Immature natural killer cell (primary cell): ENCODE measurements around the gene RPS28. TPM values are rescaled to one million over a fixed set of nuclear protein-coding genes. Genes with fewer than 3 reads are reported as not detected.
"Not testable (repeated sequence)": the region's sequence is repeated elsewhere in the genome, so short reads cannot be mapped to it uniquely, and the experiment has no call there.

Experiments
- DNase-seq, 3 donors: peaks; one replicate each; pipeline ENCODE4 v3.0.0; 2022; ENCODE audit warnings: mixed read lengths in 1 of 3
- H3K27ac Mint-ChIP-seq, 6 donors: one replicate each; pipeline ENCODE4 v1.8.0; 2020; ENCODE audit warnings: mixed read lengths in 6 of 6, mild to moderate bottlenecking in 5 of 6, inconsistent platforms in 4 of 6, moderate library complexity in 3 of 6
- H3K27me3 Mint-ChIP-seq, 3 donors: one replicate each; pipeline ENCODE4 v1.8.0; 2020 to 2021; ENCODE audit warnings: low read depth in 3 of 3, mild to moderate bottlenecking in 3 of 3, mixed read lengths in 3 of 3, moderate library complexity in 3 of 3, inconsistent platforms in 1 of 3
- H3K36me3 Mint-ChIP-seq, 3 donors: one replicate each; pipeline ENCODE4 v1.8.0; 2020; ENCODE audit warnings: mixed read lengths in 3 of 3, inconsistent platforms in 2 of 3, mild to moderate bottlenecking in 2 of 3
- H3K4me1 Mint-ChIP-seq, 2 donors: one replicate each; pipeline ENCODE4 v1.8.0; 2020; ENCODE audit warnings: inconsistent platforms in 2 of 2, mild to moderate bottlenecking in 2 of 2, mixed read lengths in 2 of 2, moderate library complexity in 1 of 2
- H3K4me3 Mint-ChIP-seq, 5 donors: one replicate each; pipeline ENCODE4 v1.8.0; 2020; ENCODE audit warnings: mild to moderate bottlenecking in 5 of 5, mixed read lengths in 5 of 5, inconsistent platforms in 3 of 5, moderate library complexity in 3 of 5
- H3K9me3 Mint-ChIP-seq, 6 donors: one replicate each; pipeline ENCODE4 v1.8.0; 2020; ENCODE audit warnings: mild to moderate bottlenecking in 6 of 6, mixed read lengths in 6 of 6, inconsistent platforms in 4 of 6, moderate library complexity in 3 of 6
- polyA plus RNA-seq, 3 donors: library from polyadenylated mRNA; unstranded; fragments of 300-500 nt; fragmentation: Illumina TruSeq; gene quantifications; one replicate each; pipeline ENCODE4 v1.2.3, GENCODE V29; 2021

RPS28 gene
- polyA plus RNA-seq, 3 donors from 2014 or later, result 690 to 1,852 (median 1,290) TPM

- DNase-seq, result no peak
- Mint-ChIP-seq H3K4me3 (no peak overlapping the region), H3K9me3 (no peaks in the 10 kb centered on the region), H3K27me3 (peaks cover 0 to 8% (median 6%) of the 10 kb centered on the region in 3 donors), H3K4me1 (peaks cover 38 to 39% of the 10 kb centered on the region in 2 donors), H3K27ac (no peak overlapping the region), H3K36me3 (peaks cover 0 to 10% (median 0%) of the 10 kb centered on the region in 3 donors)
Observed at GRCh38 chr19:8310342-8311055, 10.8 kb upstream of the RPS28 start.

GRCh38 chr19:8311461-8312260 is 9.6 kb upstream of the RPS28 start:
- Mint-ChIP-seq H3K4me1 (peaks cover 26 to 29% of the 10 kb centered on the region in 2 donors), H3K9me3 (no peaks in the 10 kb centered on the region), H3K36me3 (peaks cover 0 to 12% (median 0%) of the 10 kb centered on the region in 3 donors), H3K27ac (peak overlapping the region in 1 of 6 donors; percentile 28), H3K27me3 (peaks cover 0 to 8% (median 6%) of the 10 kb centered on the region in 3 donors), H3K4me3 (no peak overlapping the region)
- no peak for DNase-seq

GRCh38 chr19:8314981-8315640 is 6.2 kb upstream of the RPS28 start:
- not testable (repeated sequence) for DNase-seq, H3K4me1 Mint-ChIP-seq, H3K36me3 Mint-ChIP-seq, H3K4me3 Mint-ChIP-seq, H3K27me3 Mint-ChIP-seq, H3K9me3 Mint-ChIP-seq
- peak overlapping the region in 1 of 6 donors; percentile 34 for H3K27ac Mint-ChIP-seq

- no peaks in the 10 kb centered on the region for H3K9me3 Mint-ChIP-seq
- no peak for DNase-seq
- H3K27me3 Mint-ChIP-seq, result peaks cover 3 to 5% (median 4%) of the 10 kb centered on the region in 3 donors
- H3K4me1 Mint-ChIP-seq, result peaks cover 15 to 21% of the 10 kb centered on the region in 2 donors
- H3K27ac Mint-ChIP-seq, result no peak overlapping the region
- H3K4me3 Mint-ChIP-seq, result no peak overlapping the region
- H3K36me3 Mint-ChIP-seq, result peaks cover 0 to 6% (median 0%) of the 10 kb centered on the region in 3 donors
Observed at GRCh38 chr19:8316351-8317125, 4.8 kb upstream of the RPS28 start.

GRCh38 chr19:8318835-8319234 is 2.5 kb upstream of the RPS28 start:
- H3K27me3 Mint-ChIP-seq, H3K36me3 Mint-ChIP-seq, DNase-seq, H3K9me3 Mint-ChIP-seq: not testable (repeated sequence)
- Mint-ChIP-seq H3K4me3 (peak overlapping the region in 2 of 5 donors; percentile 12 to 25), H3K27ac (peak overlapping the region in 1 of 6 donors; percentile 31), H3K4me1 (peaks cover 33 to 37% of the 10 kb centered on the region in 2 donors)

- H3K4me1 Mint-ChIP-seq, result peaks cover 35 to 37% of the 10 kb centered on the region in 2 donors
- peak overlapping the region; percentile 92 to 99 (median 97) for H3K4me3 Mint-ChIP-seq
- peaks cover 3 to 7% (median 4%) of the 10 kb centered on the region in 3 donors for H3K27me3 Mint-ChIP-seq
- H3K27ac Mint-ChIP-seq, result peak overlapping the region; percentile 98 to 99 (median 98)
- peaks cover 0 to 6% (median 0%) of the 10 kb centered on the region in 3 donors for H3K36me3 Mint-ChIP-seq
- no peak for DNase-seq
- no peaks in the 10 kb centered on the region for H3K9me3 Mint-ChIP-seq
Observed at GRCh38 chr19:8319807-8320520, 1.3 kb upstream of the RPS28 start.

GRCh38 chr19:8320564-8321066 is 681 bp upstream of the RPS28 start:
- no peak for DNase-seq
- H3K4me1 Mint-ChIP-seq, result peaks cover 35 to 37% of the 10 kb centered on the region in 2 donors
- peak overlapping the region; percentile 92 to 99 (median 97) for H3K4me3 Mint-ChIP-seq
- peaks cover 3 to 7% (median 4%) of the 10 kb centered on the region in 3 donors for H3K27me3 Mint-ChIP-seq
- H3K9me3 Mint-ChIP-seq, result no peaks in the 10 kb centered on the region
- peak overlapping the region; percentile 98 to 99 (median 98) for H3K27ac Mint-ChIP-seq
- H3K36me3 Mint-ChIP-seq, result peaks cover 0 to 1% (median 0%) of the 10 kb centered on the region in 3 donors

- Mint-ChIP-seq H3K36me3 (no peaks in the 10 kb centered on the region), H3K4me1 (peaks cover 35 to 37% of the 10 kb centered on the region in 2 donors), H3K27ac (peak overlapping the region; percentile 98 to 99 (median 98)), H3K9me3 (no peaks in the 10 kb centered on the region), H3K27me3 (peaks cover 1 to 9% (median 4%) of the 10 kb centered on the region in 3 donors), H3K4me3 (peak overlapping the region; percentile 92 to 99 (median 97))
- no peak for DNase-seq
Observed at GRCh38 chr19:8321986-8322637, 816 bp downstream of the RPS28 start.

GRCh38 chr19:8322638-8322997 is 1.3 kb downstream of the RPS28 start:
- H3K4me1 Mint-ChIP-seq, result peaks cover 35 to 37% of the 10 kb centered on the region in 2 donors
- H3K4me3 Mint-ChIP-seq, result peak overlapping the region; percentile 92 to 99 (median 97)
- H3K9me3 Mint-ChIP-seq, result no peaks in the 10 kb centered on the region
- peaks cover 1 to 9% (median 4%) of the 10 kb centered on the region in 3 donors for H3K27me3 Mint-ChIP-seq
- peak overlapping the region in 3 of 6 donors; percentile 98 to 99 (median 98) for H3K27ac Mint-ChIP-seq
- DNase-seq, result no peak
- no peaks in the 10 kb centered on the region for H3K36me3 Mint-ChIP-seq

GRCh38 chr19:8323781-8324185 is 2.5 kb downstream of the RPS28 start:
- H3K4me3 Mint-ChIP-seq, result peak overlapping the region in 1 of 5 donors; percentile 4
- no peak for DNase-seq
- H3K27ac Mint-ChIP-seq, result peak overlapping the region in 1 of 6 donors; percentile 45
- no peaks in the 10 kb centered on the region for H3K9me3 Mint-ChIP-seq
- H3K27me3 Mint-ChIP-seq, result peaks cover 1 to 10% (median 4%) of the 10 kb centered on the region in 3 donors
- H3K36me3 Mint-ChIP-seq, result no peaks in the 10 kb centered on the region
- H3K4me1 Mint-ChIP-seq, result peaks cover 35 to 37% of the 10 kb centered on the region in 2 donors

GRCh38 chr19:8324186-8325050 is 3.1 kb downstream of the RPS28 start:
- Mint-ChIP-seq H3K36me3 (no peaks in the 10 kb centered on the region), H3K4me1 (peaks cover 35% of the 10 kb centered on the region in 2 donors), H3K4me3 (no peak overlapping the region)

More at GRCh38 chr19:8324186-8325050, 3.1 kb downstream of the RPS28 start:
- Mint-ChIP-seq H3K27ac (peak overlapping the region in 1 of 6 donors; percentile 45), H3K27me3 (peaks cover 1 to 10% (median 4%) of the 10 kb centered on the region in 3 donors), H3K9me3 (no peaks in the 10 kb centered on the region)
- DNase-seq, result no peak
